NCI-H1694 (cell line): ENCODE results near the gene FBRS.
"Not testable (repeated sequence)": the region's sequence is repeated elsewhere in the genome, so short reads cannot be mapped to it uniquely, and the experiment has no call there.

Experiments
- DNase-seq: peaks from one replicate; lab custom pipeline; 2025; lab: John Stamatoyannopoulos, UW

FBRS gene

DNA sequence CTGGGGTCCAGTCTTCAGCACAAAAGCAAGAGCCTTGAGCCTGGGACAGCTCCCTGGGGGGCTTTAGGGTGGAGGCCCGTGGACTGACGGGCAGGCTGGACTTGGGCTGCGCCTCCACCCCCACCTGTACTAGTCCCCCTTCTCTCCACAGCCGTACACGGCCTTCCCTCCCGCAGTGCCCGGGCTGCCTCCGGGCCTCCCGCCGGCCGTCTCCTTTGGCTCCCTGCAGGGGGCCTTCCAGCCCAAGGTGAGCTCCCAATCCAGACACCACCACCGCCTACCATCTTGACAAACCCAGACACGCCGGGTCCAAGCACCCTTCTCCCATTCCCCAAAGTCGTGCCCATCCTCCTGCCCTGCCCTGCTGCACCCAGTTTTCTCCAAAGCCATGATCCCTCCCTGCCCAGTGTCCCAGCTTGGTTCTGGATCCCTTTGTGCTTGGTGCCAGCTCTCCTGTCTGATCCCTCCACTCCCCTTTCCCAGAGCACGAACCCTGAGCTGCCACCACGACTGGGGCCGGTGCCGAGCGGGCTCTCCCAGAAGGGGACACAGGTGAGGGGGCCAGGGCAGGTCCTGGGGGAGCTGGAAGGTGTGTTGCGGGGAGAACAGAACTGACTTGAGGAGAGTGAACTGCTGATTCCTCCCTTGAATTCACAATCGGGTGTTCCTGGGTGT is 7.1 kb downstream of the FBRS start:
- DNase-seq, result no peak

GRCh38 chr16:30665830-30666190 is 7.6 kb downstream of the FBRS start:
- no peak for DNase-seq

- DNase-seq, result no peak
Measured at GRCh38 chr16:30666681-30667080, 8.4 kb downstream of the FBRS start.

DNA sequence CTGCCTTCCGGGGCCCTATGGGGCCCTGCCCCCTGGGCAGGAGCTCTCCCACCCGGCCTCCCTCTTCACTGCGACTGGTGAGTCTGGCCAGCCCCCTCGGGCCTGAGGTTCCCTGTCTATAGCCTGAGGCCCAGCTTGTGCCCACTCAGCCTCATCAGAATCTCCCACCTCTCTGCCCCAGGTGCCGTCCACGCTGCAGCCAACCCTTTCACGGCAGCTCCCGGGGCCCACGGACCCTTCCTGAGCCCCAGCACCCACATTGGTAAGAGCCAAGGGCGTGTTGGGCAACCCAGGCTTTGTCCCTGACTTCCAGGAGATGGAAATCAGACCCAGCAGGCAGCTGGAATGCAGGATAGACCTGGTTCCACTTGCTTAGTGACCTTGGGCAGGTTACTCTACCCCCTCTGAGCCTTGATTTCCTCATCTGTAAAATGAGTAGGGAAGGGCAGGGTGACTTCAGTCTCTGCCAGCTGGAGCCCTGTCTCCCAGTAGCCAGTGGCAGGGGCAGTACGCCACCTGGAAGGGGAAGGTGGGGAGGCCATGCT is 9.2 kb downstream of the FBRS start:
- DNase-seq, result no peak

DNA sequence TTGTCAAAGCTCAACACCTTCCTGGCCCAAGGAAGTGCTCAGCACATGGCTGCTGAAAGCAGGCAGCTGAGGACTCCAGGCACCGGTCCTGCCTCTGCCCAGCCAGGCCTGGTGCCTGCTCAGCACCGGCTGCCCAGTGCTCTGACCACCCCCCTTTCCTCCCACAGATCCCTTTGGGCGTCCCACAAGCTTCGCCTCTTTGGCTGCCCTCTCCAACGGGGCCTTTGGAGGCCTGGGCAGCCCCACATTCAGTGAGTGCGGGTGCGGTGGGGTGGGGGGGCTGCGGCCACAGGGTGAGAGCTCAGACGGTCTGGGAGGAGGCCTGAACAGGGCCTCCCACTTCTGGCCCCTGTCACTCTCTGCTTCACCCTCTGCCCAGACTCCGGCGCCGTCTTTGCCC is 10.2 kb downstream of the FBRS start:
- DNase-seq, result no peak

- no peak for DNase-seq
Measured at GRCh38 chr16:30669026-30669902, 11.0 kb downstream of the FBRS start.

- DNase-seq, result no peak
Measured at GRCh38 chr16:30669903-30670824, 11.9 kb downstream of the FBRS start.

GRCh38 chr16:30675143-30675542 is 16.9 kb downstream of the FBRS start:
- DNase-seq, result no peak

DNA sequence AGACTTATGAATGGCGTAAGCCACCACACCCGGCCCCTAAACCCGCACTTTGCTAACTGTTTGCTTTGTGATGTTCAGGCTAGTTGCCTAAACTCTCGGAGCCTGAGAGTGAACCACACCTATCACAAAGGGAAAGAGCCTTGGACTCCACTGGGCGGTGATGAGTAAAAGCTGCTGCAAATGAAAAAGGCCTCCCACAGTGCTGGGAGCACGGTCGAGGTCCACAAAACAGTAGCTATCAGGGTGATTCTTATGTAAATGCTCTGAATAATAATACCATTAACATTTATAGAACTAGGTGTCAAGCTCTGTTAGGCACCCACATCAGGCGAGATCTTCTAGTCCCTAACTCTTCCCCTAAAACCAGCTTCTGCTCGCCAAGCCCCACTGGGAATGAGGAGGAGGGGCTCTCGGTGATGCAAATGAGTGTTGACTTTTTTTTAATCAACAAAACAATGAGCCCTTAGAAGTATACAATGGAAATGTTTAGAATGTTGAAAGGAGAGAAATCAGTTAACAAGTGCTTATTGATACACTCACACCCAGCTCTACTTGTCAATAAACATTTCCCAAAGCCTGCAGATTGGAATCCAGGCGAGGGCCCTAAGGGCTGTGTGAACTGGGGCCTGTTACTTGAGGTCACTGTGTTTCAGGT is 19.8 kb downstream of the FBRS start:
- no peak for DNase-seq

GRCh38 chr16:30678586-30678970 is 20.3 kb downstream of the FBRS start:
- no peak for DNase-seq

- no peak for DNase-seq
Measured at GRCh38 chr16:30680326-30680725, 22.1 kb downstream of the FBRS start.

- DNase-seq, result no peak
Measured at GRCh38 chr16:30688701-30689100, 30.5 kb downstream of the FBRS start.

DNA sequence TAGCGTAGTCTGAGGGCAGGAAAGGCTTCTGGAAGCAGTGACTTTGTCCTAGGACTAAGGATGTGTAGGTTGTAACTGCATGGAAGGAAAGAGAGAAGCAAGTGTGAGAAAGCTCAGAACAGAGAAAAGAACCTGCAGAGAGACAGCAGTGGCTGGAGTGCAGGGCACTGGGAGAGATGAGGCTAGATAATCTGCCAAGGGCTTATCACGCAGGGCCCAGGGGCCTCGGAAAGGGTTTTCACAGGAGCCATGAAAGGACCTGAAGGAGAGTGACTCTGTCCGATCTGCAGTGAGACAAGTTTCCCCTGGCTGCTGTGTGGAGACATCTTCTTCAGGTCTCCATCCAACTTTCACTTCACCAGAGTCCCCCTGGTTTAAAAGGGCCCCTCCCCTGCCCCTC is 33.7 kb downstream of the FBRS start:
- no peak for DNase-seq

- DNase-seq, result no peak
Measured at GRCh38 chr16:30692396-30693064, 34.3 kb downstream of the FBRS start.

DNA sequence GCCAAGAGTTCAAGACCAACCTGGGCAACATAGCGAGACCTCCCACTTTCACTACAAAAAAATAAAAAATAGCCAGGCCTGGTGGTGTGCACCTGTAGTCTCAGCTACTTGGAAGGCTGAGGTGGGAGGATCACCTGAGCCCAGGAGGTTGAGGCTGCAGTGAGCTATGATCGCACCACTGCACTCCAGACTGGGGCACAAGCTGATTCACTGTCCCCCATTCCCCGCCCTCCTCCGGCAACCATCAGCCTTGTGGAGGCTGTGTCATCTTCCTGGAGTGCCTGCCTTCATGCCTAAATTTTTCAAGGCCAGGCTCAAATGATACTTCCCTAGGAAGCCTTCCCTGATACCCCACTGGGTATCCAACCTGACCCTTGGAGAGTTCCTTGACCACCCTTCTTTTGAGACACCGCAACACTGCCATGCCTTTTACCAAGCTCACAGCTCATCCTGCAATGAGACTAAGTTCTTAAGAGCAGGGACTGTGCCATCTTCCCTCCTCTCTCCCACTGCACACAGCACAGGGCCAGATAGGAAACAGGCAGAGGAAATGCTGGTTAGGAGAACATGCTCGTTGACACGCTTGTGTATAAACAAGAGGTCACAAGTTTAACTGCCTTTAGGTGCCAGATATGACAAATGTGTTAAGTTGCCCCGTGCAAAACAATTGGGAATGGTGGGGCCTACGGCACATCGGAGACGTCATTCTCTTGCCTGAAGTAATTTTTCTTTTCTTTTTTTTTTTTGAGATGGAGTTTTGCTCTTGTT is 36.9 kb downstream of the FBRS start:
- no peak for DNase-seq

- DNase-seq, result not testable (repeated sequence)
Measured at GRCh38 chr16:30696646-30697045, 38.4 kb downstream of the FBRS start.

GRCh38 chr16:30697264-30698138 is 39.3 kb downstream of the FBRS start:
- DNase-seq, result no peak

DNA sequence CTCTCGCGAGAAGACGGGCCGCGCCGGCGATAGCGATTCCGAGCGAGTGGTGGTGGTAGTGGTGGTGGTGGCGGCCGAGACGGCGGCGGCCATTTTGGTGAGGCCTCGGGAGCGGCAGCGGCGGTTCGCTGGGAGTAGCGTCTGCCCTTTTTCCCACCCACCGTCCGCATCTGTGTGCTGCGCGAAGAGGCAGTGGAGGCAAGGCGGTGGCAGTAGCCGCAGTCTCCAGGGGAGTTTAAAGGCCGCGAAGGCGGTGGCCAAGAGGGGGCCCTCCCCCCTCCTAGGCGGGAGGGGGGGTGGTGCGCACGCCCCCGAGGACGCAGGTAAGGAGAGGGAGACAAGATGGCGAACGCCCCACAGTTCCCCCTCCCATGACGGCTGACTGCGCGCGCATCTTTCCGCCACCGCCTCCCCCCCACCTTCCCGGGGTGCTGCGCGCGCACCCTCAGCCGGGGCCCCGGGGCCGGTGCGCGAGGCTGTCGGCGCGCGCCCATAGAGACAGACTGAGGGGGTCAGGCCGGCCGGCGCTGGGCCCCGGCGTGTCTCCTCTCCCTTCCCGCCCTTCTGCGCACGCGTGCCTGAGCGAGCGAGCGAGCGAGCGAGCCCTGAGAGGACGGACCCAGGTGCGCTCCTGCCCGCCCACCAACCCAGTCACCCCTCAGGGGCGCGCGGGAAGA is 40.0 kb downstream of the FBRS start:
- DNase-seq, result peak; percentile 90
